ENCODE measurements around the gene CHN2.

DNA sequence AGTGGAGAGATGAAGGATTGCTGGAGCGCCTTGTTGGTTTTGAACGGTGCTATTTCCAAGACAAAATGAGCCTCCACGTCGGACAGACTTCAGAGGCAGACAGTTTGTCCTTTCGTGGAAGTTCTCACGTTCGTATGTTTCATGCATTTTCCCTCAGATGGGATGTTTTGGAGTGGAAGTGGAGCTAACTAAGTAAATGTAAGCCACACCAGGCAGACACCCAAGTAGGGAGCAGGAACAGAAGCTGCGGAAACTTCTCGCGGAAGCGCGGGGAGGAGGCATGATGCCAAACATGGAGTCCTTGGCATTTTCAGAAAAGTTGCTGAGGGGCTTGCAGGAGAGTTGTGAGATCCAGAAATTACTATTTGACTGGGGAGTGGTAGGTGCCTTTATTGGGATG, 223.5 kb downstream of the CHN2 start:
- TF ChIP-seq, protein P1, sequence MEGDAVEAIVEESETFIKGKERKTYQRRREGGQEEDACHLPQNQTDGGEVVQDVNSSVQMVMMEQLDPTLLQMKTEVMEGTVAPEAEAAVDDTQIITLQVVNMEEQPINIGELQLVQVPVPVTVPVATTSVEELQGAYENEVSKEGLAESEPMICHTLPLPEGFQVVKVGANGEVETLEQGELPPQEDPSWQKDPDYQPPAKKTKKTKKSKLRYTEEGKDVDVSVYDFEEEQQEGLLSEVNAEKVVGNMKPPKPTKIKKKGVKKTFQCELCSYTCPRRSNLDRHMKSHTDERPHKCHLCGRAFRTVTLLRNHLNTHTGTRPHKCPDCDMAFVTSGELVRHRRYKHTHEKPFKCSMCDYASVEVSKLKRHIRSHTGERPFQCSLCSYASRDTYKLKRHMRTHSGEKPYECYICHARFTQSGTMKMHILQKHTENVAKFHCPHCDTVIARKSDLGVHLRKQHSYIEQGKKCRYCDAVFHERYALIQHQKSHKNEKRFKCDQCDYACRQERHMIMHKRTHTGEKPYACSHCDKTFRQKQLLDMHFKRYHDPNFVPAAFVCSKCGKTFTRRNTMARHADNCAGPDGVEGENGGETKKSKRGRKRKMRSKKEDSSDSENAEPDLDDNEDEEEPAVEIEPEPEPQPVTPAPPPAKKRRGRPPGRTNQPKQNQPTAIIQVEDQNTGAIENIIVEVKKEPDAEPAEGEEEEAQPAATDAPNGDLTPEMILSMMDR (IDR thresholded peaks at IDR 0.05): no peak
- TF ChIP-seq, protein P2, sequence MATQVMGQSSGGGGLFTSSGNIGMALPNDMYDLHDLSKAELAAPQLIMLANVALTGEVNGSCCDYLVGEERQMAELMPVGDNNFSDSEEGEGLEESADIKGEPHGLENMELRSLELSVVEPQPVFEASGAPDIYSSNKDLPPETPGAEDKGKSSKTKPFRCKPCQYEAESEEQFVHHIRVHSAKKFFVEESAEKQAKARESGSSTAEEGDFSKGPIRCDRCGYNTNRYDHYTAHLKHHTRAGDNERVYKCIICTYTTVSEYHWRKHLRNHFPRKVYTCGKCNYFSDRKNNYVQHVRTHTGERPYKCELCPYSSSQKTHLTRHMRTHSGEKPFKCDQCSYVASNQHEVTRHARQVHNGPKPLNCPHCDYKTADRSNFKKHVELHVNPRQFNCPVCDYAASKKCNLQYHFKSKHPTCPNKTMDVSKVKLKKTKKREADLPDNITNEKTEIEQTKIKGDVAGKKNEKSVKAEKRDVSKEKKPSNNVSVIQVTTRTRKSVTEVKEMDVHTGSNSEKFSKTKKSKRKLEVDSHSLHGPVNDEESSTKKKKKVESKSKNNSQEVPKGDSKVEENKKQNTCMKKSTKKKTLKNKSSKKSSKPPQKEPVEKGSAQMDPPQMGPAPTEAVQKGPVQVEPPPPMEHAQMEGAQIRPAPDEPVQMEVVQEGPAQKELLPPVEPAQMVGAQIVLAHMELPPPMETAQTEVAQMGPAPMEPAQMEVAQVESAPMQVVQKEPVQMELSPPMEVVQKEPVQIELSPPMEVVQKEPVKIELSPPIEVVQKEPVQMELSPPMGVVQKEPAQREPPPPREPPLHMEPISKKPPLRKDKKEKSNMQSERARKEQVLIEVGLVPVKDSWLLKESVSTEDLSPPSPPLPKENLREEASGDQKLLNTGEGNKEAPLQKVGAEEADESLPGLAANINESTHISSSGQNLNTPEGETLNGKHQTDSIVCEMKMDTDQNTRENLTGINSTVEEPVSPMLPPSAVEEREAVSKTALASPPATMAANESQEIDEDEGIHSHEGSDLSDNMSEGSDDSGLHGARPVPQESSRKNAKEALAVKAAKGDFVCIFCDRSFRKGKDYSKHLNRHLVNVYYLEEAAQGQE (IDR thresholded peaks at IDR 0.05; ENCODE audit: insufficient read depth in 1 of 2, low read depth in 2 of 2, low read length in 1 of 2): no peak
- TF ChIP-seq POLR2AphosphoS5 (IDR thresholded peaks at IDR 0.05; ENCODE audit: low read depth, low read length): no peak
- TF ChIP-seq TCF7L2 (IDR thresholded peaks at IDR 0.05; ENCODE audit: low read depth, low read length): no peak
- no peak for TF ChIP-seq SIN3A (IDR thresholded peaks at IDR 0.05; ENCODE audit: borderline replicate concordance, insufficient read depth, low read depth, low read length)

Measured in Panc1 (cell line).